GM12801 (cell line): ENCODE results near the gene NT5C2.

Experiments
- CTCF ChIP-seq: IDR thresholded peaks from one replicate; pipeline ENCODE4 v1.5.1; 2011; ENCODE audit warnings: control low read depth; ENCODE audit not compliant: insufficient read length; ENCODE audit errors: extremely low read depth

Gene NT5C2

GRCh38 chr10:103231047-103231551 is 38.0 kb upstream of the NT5C2 start:
- TF ChIP-seq CTCF = no peak

DNA sequence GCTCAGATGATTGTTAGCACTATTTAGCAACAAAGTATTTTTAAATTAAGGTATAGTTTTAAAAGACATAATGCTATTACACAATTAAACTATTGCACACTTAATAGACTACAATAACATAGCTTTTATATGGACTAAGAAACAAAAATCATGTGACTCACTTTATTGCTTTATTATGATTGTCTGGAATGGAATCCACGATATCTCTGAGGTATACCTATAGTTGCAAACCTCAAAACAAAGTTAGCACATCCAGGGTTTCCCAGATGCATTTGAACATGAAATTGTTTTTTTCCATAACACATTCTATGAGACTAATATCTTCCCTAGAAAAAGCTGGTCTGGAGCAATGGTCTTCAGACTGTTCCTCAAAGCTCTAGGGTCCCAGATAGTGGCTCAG is 34.3 kb upstream of the NT5C2 start:
- TF ChIP-seq CTCF = no peak

DNA sequence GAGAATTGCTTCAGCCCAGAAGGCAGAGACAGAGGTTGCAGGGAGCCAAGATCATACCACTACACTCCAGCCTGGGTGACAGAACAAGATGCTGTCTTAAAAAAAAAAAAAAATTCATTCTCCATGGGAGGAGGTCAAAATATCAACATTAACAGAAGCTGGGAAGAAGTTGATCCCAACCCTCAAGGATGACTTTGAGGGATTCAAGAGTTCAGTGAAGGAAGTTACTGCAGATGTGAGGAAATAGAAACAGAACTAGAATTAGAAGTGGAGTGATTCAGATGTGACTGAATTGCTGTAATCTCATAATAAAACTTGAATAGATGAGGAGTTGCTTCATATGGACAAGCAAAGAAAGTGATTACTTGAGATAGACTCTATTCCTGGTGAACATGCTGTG is 32.9 kb upstream of the NT5C2 start:
- TF ChIP-seq CTCF = no peak

- no peak for TF ChIP-seq CTCF
Measured at GRCh38 chr10:103224133-103224532, 31.1 kb upstream of the NT5C2 start.

DNA sequence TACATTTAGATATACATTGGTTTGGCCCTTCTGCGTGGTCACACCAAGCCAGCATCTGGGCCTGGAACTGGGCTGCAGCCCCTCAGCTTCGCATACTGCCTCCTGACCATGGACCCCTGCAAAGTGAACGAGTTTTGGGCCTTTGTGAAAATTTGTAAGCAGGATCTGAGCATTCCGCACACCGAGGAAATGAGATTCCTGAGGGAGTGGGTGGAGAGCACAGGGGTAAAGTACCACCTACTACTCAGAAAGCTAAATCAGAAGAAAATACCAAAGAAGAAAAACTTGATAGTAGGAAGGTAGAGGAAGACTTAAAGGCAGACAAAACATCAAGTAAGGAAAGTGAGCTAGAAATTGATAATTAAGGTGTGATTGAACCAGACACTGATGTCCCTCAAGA is 22.5 kb upstream of the NT5C2 start:
- no peak for TF ChIP-seq CTCF

- no peak for TF ChIP-seq CTCF
Measured at GRCh38 chr10:103207141-103207540, 14.1 kb upstream of the NT5C2 start.

DNA sequence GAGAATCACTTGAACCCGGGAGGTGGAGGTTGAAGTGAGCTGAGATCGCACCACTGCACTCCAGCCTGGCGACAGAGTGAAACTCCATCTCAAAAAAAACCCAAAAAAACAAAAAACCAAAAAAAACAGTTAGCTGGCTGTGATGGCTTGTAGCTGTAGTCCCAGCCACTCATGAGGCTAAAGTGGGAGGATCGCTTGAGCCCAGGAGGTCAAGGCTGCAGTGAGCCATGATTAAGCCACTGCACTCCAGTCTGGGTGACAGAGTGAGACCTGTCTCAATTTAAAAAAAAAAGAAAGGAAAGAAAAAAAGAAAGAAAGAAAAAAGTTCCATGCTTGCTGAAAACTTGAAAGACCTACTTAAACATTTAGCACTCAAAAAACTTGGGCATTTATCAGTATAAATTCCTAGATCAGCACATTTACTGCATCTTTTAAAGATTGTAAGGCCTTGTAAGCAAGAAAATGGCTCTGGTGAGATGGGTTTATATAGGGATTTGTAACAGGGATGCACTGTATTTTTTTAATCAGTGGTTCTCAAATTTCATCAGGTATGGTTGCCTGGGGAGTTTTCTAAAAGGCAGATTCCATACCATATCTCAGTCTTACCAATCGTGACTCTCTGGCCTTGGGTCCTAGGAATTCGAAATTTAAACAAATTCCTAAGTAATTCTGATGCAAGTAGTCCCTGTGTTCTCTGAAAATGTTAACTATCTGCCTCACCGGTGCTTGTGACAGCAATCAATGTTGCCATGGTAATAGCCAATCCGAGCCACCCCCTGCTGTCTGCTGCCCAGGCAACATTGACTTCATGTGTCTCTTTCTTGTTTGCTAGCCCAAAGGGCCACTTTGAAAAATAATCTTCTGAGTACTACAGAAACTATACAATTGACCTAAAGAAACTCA is 11.5 kb upstream of the NT5C2 start:
- no peak for TF ChIP-seq CTCF
